HL-60 (cell line): ENCODE data around the gene RPN2.

Experiments
- DNase-seq, 2 experiments: peaks; one replicate each; pipeline ENCODE4 v3.0.0-alpha.2; 2010 to 2020; ENCODE audit warnings: low read depth in 1 of 2, low spot score in 1 of 2
- H3K27ac ChIP-seq: fragments of 250-450 bp; sonication (Bioruptor Pico); replicated peaks from 2 replicates; pipeline ENCODE4 v1.5.1; 2020; ENCODE audit warnings: mild to moderate bottlenecking, moderate library complexity
- H3K27me3 ChIP-seq: fragments of 250-450 bp; sonication (Bioruptor Pico); 2 replicates; pipeline ENCODE4 v1.5.1; 2021; ENCODE audit warnings: mild to moderate bottlenecking, moderate library complexity; ENCODE audit not compliant: insufficient read depth, poor library complexity, severe bottlenecking
- H3K4me3 ChIP-seq: replicated peaks from 2 replicates; pipeline ENCODE4 v1.5.1; 2011; ENCODE audit warnings: mild to moderate bottlenecking, control low read depth, low read length; ENCODE audit not compliant: insufficient read depth
- GABPA ChIP-seq: IDR thresholded peaks from 2 replicates; pipeline ENCODE4 v1.6.1; 2012; ENCODE audit warnings: low read depth
- POLR2AphosphoS5 ChIP-seq: IDR thresholded peaks from 2 replicates; pipeline ENCODE4 v1.6.1; 2012; ENCODE audit warnings: low read depth
- SPI1 ChIP-seq: IDR thresholded peaks from 2 replicates; pipeline ENCODE4 v1.6.1; 2012; ENCODE audit warnings: low read depth, mild to moderate bottlenecking, borderline replicate concordance
- TF ChIP-seq, protein P1 (sequence below): IDR thresholded peaks from 2 replicates; pipeline ENCODE4 v1.6.1; 2012; ENCODE audit warnings: low read depth; ENCODE audit not compliant: insufficient replicate concordance
- TF ChIP-seq, protein P2 (sequence below): IDR thresholded peaks from one replicate; pipeline ENCODE4 v1.5.1; 2011; ENCODE audit warnings: low read length, control low read depth, inconsistent platforms; ENCODE audit not compliant: insufficient read depth

Gene RPN2

DNA sequence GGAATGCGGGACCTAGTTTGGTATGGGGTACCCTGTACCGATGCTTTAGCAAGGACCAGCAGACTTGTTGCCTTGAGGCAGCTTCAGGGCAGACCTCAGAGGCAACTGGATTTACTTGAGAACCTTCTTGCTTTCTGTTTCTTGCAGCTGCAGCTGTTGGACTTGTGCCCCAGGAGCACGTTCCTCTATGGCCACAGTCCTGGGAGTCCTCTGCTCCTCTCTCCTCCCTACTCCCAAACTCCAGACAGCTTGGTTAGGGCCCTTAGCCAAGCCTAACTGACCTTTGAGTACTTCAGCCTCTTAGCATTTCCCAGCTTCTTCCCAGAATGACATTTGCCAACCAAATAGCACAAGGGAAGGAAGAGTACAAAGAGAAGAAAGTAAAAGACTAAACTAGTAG is 47.8 kb downstream of the RPN2 start:
- Histone ChIP-seq H3K27me3 (no peaks in the 10 kb centered on the region), H3K4me3 (no peak overlapping the region), H3K27ac (no peak overlapping the region)
- TF ChIP-seq, protein P1, sequence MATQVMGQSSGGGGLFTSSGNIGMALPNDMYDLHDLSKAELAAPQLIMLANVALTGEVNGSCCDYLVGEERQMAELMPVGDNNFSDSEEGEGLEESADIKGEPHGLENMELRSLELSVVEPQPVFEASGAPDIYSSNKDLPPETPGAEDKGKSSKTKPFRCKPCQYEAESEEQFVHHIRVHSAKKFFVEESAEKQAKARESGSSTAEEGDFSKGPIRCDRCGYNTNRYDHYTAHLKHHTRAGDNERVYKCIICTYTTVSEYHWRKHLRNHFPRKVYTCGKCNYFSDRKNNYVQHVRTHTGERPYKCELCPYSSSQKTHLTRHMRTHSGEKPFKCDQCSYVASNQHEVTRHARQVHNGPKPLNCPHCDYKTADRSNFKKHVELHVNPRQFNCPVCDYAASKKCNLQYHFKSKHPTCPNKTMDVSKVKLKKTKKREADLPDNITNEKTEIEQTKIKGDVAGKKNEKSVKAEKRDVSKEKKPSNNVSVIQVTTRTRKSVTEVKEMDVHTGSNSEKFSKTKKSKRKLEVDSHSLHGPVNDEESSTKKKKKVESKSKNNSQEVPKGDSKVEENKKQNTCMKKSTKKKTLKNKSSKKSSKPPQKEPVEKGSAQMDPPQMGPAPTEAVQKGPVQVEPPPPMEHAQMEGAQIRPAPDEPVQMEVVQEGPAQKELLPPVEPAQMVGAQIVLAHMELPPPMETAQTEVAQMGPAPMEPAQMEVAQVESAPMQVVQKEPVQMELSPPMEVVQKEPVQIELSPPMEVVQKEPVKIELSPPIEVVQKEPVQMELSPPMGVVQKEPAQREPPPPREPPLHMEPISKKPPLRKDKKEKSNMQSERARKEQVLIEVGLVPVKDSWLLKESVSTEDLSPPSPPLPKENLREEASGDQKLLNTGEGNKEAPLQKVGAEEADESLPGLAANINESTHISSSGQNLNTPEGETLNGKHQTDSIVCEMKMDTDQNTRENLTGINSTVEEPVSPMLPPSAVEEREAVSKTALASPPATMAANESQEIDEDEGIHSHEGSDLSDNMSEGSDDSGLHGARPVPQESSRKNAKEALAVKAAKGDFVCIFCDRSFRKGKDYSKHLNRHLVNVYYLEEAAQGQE = no peak
- TF ChIP-seq POLR2AphosphoS5 = no peak
- TF ChIP-seq SPI1 = no peak
- TF ChIP-seq, protein P2, sequence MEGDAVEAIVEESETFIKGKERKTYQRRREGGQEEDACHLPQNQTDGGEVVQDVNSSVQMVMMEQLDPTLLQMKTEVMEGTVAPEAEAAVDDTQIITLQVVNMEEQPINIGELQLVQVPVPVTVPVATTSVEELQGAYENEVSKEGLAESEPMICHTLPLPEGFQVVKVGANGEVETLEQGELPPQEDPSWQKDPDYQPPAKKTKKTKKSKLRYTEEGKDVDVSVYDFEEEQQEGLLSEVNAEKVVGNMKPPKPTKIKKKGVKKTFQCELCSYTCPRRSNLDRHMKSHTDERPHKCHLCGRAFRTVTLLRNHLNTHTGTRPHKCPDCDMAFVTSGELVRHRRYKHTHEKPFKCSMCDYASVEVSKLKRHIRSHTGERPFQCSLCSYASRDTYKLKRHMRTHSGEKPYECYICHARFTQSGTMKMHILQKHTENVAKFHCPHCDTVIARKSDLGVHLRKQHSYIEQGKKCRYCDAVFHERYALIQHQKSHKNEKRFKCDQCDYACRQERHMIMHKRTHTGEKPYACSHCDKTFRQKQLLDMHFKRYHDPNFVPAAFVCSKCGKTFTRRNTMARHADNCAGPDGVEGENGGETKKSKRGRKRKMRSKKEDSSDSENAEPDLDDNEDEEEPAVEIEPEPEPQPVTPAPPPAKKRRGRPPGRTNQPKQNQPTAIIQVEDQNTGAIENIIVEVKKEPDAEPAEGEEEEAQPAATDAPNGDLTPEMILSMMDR = no peak
- no peak for TF ChIP-seq GABPA
- no peak for DNase-seq

DNA sequence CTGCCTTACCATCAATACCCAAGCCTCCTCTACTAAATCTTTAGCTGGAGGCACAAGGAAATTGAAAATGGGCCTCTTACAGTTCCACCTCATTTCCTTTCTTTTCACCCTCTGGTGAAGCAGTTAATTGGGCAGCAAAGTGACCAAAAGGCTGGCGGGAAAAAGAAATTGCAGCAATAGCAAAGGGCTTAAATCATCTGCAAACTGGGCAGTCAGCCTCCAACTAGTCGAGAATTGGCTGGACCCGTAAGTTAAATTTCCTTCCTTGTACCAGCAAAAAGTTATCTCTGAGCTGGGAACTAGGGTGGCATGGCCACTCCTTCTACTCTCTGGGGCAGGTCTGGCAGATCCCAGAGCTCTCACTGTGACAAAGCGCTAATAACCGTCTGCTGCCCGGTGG is 49.0 kb downstream of the RPN2 start:
- DNase-seq = no peak
- Histone ChIP-seq H3K4me3 (no peak overlapping the region), H3K27ac (no peak overlapping the region), H3K27me3 (no peaks in the 10 kb centered on the region)
- TF ChIP-seq, protein P1 = no peak
- TF ChIP-seq, protein P2 = no peak
- no peak for TF ChIP-seq POLR2AphosphoS5
- no peak for TF ChIP-seq SPI1
- no peak for TF ChIP-seq GABPA

DNA sequence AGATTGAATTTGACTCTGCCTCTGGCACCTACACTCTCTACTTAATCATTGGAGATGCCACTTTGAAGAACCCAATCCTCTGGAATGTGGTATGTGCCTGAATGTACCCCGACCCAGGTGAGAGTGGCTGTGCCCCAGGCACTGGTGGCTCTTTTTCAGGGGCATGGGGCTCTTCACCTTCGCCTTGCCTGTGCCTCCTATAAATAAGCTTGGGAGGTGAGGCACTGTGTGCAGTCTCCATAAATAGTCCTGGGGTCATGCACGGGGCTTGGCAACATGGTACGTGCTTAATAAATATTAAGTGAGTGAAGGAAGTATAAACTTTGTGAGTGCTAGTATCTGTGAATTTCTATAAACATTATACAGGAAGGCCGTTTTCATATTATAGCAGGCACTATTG is 49.5 kb downstream of the RPN2 start:
- DNase-seq = no peak
- Histone ChIP-seq H3K27ac (no peak overlapping the region), H3K27me3 (no peaks in the 10 kb centered on the region), H3K4me3 (no peak overlapping the region)
- TF ChIP-seq, protein P1 = no peak
- TF ChIP-seq GABPA = no peak

DNA sequence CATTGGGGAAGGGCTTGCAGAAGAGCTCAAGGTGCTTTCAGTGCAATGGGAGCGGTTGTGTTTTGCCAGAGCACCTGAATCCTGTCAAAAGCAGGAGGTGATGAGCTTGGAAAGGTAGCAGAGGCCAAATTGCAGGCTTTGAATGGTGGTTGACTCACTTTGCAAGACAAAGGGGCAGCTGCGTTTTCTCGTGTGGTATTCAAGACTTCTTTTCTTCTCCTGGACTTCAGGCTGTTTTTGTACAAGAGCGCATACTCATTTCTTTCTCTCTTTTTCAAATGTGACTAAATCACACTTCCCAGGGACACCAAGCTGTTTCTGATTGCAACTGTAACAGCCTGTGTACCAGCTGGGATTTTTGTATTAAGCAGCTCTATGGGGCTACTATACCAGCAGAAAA is 50.2 kb downstream of the RPN2 start:
- no peak overlapping the region for H3K27ac ChIP-seq
- DNase-seq = no peak
- no peak overlapping the region for H3K4me3 ChIP-seq
- TF ChIP-seq, protein P2 = no peak
- no peak for TF ChIP-seq POLR2AphosphoS5
- no peak for TF ChIP-seq GABPA
- H3K27me3 ChIP-seq = no peaks in the 10 kb centered on the region
